IMR-90 (cell line): ENCODE data around the gene TRAFD1. TPM values are rescaled to one million over a fixed set of nuclear protein-coding genes. Genes with fewer than 3 reads are reported as not detected.
A peak's percentile ranks its signal among the peaks of the same experiment; 100 is the strongest.

Experiments used
- ATAC-seq: fragments of 200-7000 bp; cut with Tn5 transposase; 2 replicates; pipeline ENCODE4 v1.9.1; 2020; ENCODE audit warnings: low read depth, mild to moderate bottlenecking, moderate library complexity
- BruUV-seq: library from RNA; stranded (reverse); fragments of 400-500 nt; replicated peaks from 2 replicates; lab custom pipeline; 2021; lab: Mats Ljungman, UMichigan
- CTCF ChIA-PET: fragments of 300-600 bp; formaldehyde crosslinking; extraction: SDS; loops from one replicate; lab custom pipeline; 2021; ENCODE audit warnings: antibody characterized with exemption; lab: Yijun Ruan, JAX
- POLR2A ChIA-PET: fragments of 300-600 bp; sonication (Branson Sonifier 250); formaldehyde crosslinking; loops from one replicate; lab custom pipeline; 2022; ENCODE audit warnings: antibody characterized with exemption; ENCODE audit not compliant: unreplicated experiment; lab: Charles Lee
- DNase-seq: peaks from one replicate; pipeline ENCODE4 v3.0.0; 2013
- H2AFZ ChIP-seq: replicated peaks from 2 replicates; pipeline ENCODE3; 2013; ENCODE audit warnings: low read length, mild to moderate bottlenecking; ENCODE audit not compliant: poor library complexity
- H2AK5ac ChIP-seq: 2 replicates; pipeline ENCODE4 v1.6.1; 2013; ENCODE audit warnings: low read depth, low read length, inconsistent platforms
- H2AK9ac ChIP-seq: replicated peaks from 2 replicates; pipeline ENCODE3; 2013; ENCODE audit warnings: mild to moderate bottlenecking, low read depth, low read length, moderate library complexity; ENCODE audit not compliant: poor library complexity
- H2BK120ac ChIP-seq: 2 replicates; pipeline ENCODE4 v1.6.1; 2013; ENCODE audit warnings: low read depth, low read length, inconsistent platforms
- H2BK15ac ChIP-seq: 3 replicates; pipeline ENCODE4 v1.6.1; 2013; ENCODE audit warnings: low read depth, low read length, inconsistent platforms
- H2BK20ac ChIP-seq: 2 replicates; pipeline ENCODE4 v1.6.1; 2013; ENCODE audit warnings: low read depth, mild to moderate bottlenecking, inconsistent platforms, low read length, moderate library complexity
- H2BK5ac ChIP-seq: 2 replicates; pipeline ENCODE4 v1.6.1; 2013; ENCODE audit warnings: mild to moderate bottlenecking, low read depth, low read length, inconsistent platforms; ENCODE audit not compliant: poor library complexity, severe bottlenecking
- H3K14ac ChIP-seq: replicated peaks from 2 replicates; pipeline ENCODE4 v1.6.1; 2013; ENCODE audit warnings: low read depth, low read length, inconsistent platforms
- H3K18ac ChIP-seq: 2 replicates; pipeline ENCODE4 v1.6.1; 2013; ENCODE audit warnings: low read depth, low read length, control low read depth
- H3K23ac ChIP-seq: 2 replicates; pipeline ENCODE4 v1.6.1; 2013; ENCODE audit warnings: low read depth, low read length, inconsistent platforms
- H3K27ac ChIP-seq: 2 replicates; pipeline ENCODE4 v1.5.1; 2013; ENCODE audit warnings: mild to moderate bottlenecking, control low read depth, low read length; ENCODE audit not compliant: insufficient read depth
- H3K27me3 ChIP-seq: 2 replicates; pipeline ENCODE4 v1.6.1; 2013; ENCODE audit warnings: low read length; ENCODE audit not compliant: control insufficient read depth, insufficient read depth
- H3K36me3 ChIP-seq: 2 replicates; pipeline ENCODE4 v1.6.1; 2013; ENCODE audit warnings: low read length, mixed read lengths; ENCODE audit not compliant: control insufficient read depth, insufficient read depth
- H3K4ac ChIP-seq: 2 replicates; pipeline ENCODE4 v1.6.1; 2013; ENCODE audit warnings: low read depth, low read length, inconsistent platforms
- H3K4me1 ChIP-seq: 2 replicates; pipeline ENCODE4 v1.6.1; 2013; ENCODE audit warnings: low read length, mixed read lengths; ENCODE audit not compliant: control insufficient read depth, insufficient read depth
- H3K4me2 ChIP-seq: 2 replicates; pipeline ENCODE4 v1.6.1; 2013; ENCODE audit warnings: low read depth, mild to moderate bottlenecking, control low read depth, low read length, moderate library complexity
- H3K4me3 ChIP-seq: 2 replicates; pipeline ENCODE4 v1.5.1; 2013; ENCODE audit warnings: low read depth, mild to moderate bottlenecking, control low read depth, low read length, moderate library complexity; ENCODE audit not compliant: insufficient read depth
- H3K56ac ChIP-seq: 2 replicates; pipeline ENCODE4 v1.6.1; 2013; ENCODE audit warnings: low read length, inconsistent platforms; ENCODE audit not compliant: insufficient read depth; ENCODE audit errors: extremely low read depth
- H3K79me1 ChIP-seq, 2 experiments: 2 replicates each; pipeline ENCODE4 v1.6.1; 2013; ENCODE audit warnings: low read length in 2 of 2, inconsistent platforms in 1 of 2, low read depth in 1 of 2
- H3K9ac ChIP-seq: 2 replicates; pipeline ENCODE4 v1.6.1; 2013; ENCODE audit warnings: low read depth, low read length, control low read depth
- H3K9me1 ChIP-seq: 2 replicates; pipeline ENCODE4 v1.6.1; 2013; ENCODE audit warnings: low read length, inconsistent platforms; ENCODE audit not compliant: insufficient read depth
- H3K9me3 ChIP-seq: 2 replicates; pipeline ENCODE4 v1.6.1; 2013; ENCODE audit warnings: low read length; ENCODE audit not compliant: control insufficient read depth, insufficient read depth
- H4K20me1 ChIP-seq: 2 replicates; pipeline ENCODE4 v1.6.1; 2013; ENCODE audit warnings: low read length, inconsistent platforms; ENCODE audit not compliant: insufficient read depth
- H4K5ac ChIP-seq: 2 replicates; pipeline ENCODE4 v1.6.1; 2013; ENCODE audit warnings: mild to moderate bottlenecking, low read depth, low read length, control low read depth
- H4K8ac ChIP-seq, 2 experiments: 2 replicates each; pipeline ENCODE4 v1.6.1; 2013; ENCODE audit warnings: low read depth in 2 of 2, low read length in 2 of 2, control low read depth in 1 of 2, inconsistent platforms in 1 of 2
- H4K91ac ChIP-seq: 2 replicates; pipeline ENCODE4 v1.6.1; 2013; ENCODE audit warnings: low read depth, low read length, inconsistent platforms; ENCODE audit not compliant: insufficient read depth
- BHLHE40 ChIP-seq: fragments of 150-350 bp; IDR thresholded peaks from 2 replicates; pipeline ENCODE4 v1.6.1; 2016; ENCODE audit warnings: mild to moderate bottlenecking, low read depth, low read length
- CEBPB ChIP-seq: IDR thresholded peaks from 2 replicates; pipeline ENCODE4 v1.6.1; 2012; ENCODE audit warnings: low read depth, low read length, improper control_type of control experiment
- CHD1 ChIP-seq: IDR thresholded peaks from 2 replicates; pipeline ENCODE4 v1.6.1; 2012; ENCODE audit warnings: low read depth, low read length, improper control_type of control experiment
- ELK1 ChIP-seq: fragments of 150-350 bp; IDR thresholded peaks from 2 replicates; pipeline ENCODE4 v1.6.1; 2016; ENCODE audit warnings: low read depth, mild to moderate bottlenecking, low read length, moderate library complexity, borderline replicate concordance
- FOS ChIP-seq: fragments of 150-350 bp; IDR thresholded peaks from 2 replicates; pipeline ENCODE4 v1.6.1; 2016; ENCODE audit warnings: low read depth, low read length
- MAFK ChIP-seq: IDR thresholded peaks from 2 replicates; pipeline ENCODE4 v1.6.1; 2012; ENCODE audit warnings: low read depth, low read length, improper control_type of control experiment
- MAZ ChIP-seq: IDR thresholded peaks from 2 replicates; pipeline ENCODE4 v1.6.1; 2012; ENCODE audit warnings: low read depth, mild to moderate bottlenecking, low read length, improper control_type of control experiment, moderate library complexity, borderline replicate concordance
- MXI1 ChIP-seq: IDR thresholded peaks from 2 replicates; pipeline ENCODE4 v1.6.1; 2012; ENCODE audit warnings: low read depth, mild to moderate bottlenecking, low read length, moderate library complexity, borderline replicate concordance
- NFE2L2 ChIP-seq: fragments of 150-350 bp; IDR thresholded peaks from 2 replicates; pipeline ENCODE4 v1.6.1; 2016; ENCODE audit warnings: low read depth, mild to moderate bottlenecking, low read length
- POLR2A ChIP-seq: IDR thresholded peaks from 2 replicates; pipeline ENCODE4 v1.6.1; 2012; ENCODE audit warnings: mild to moderate bottlenecking, low read depth, low read length
- RAD21 ChIP-seq: IDR thresholded peaks from 2 replicates; pipeline ENCODE4 v1.6.1; 2012; ENCODE audit warnings: low read length, improper control_type of control experiment
- RCOR1 ChIP-seq: IDR thresholded peaks from 2 replicates; pipeline ENCODE4 v1.6.1; 2012; ENCODE audit warnings: mild to moderate bottlenecking, low read length, improper control_type of control experiment; ENCODE audit not compliant: insufficient replicate concordance
- RFX5 ChIP-seq: IDR thresholded peaks from 2 replicates; pipeline ENCODE4 v1.8.0; 2012; ENCODE audit warnings: low read depth, mild to moderate bottlenecking, low read length, moderate library complexity
- SMC3 ChIP-seq: fragments of 150-350 bp; IDR thresholded peaks from 2 replicates; pipeline ENCODE4 v1.6.1; 2016; ENCODE audit warnings: low read depth, mild to moderate bottlenecking, antibody characterized with exemption, low read length, moderate library complexity
- USF2 ChIP-seq: fragments of 150-350 bp; IDR thresholded peaks from 2 replicates; pipeline ENCODE4 v1.6.1; 2017; ENCODE audit warnings: mild to moderate bottlenecking, antibody characterized with exemption, low read length, low read depth
- WGBS, 2 experiments: methylation state at CpG; one replicate each; pipeline versions ENCODE4 v1.1.5 to v1.1.7; 2013; ENCODE audit warnings: missing lambda C conversion rate in 2 of 2; ENCODE audit not compliant: insufficient read length in 1 of 2; ENCODE audit errors: extremely low coverage in 2 of 2; 5-methylcytosine and 5-hydroxymethylcytosine counted together
- dilution Hi-C: fragments of 300-500 bp; cut with HindIII; formaldehyde crosslinking; loops from one replicate; pipeline ENCODE4 v1.14.3; 2018; ENCODE audit warnings: low sequenced_read_pairs; ENCODE audit not compliant: unreplicated experiment
- in situ Hi-C: fragments of 300-500 bp; cut with MboI; formaldehyde crosslinking; loops from 3 replicates; pipeline ENCODE4 v1.14.3; 2019; ENCODE audit warnings: low sequenced_read_pairs, inconsistent platforms, mixed read lengths
- intact Hi-C: fragments of 100-400 bp; cut with micrococcal nuclease; formaldehyde crosslinking; loops from 2 replicates; pipeline ENCODE4 v1.10.0; 2022
- polyA plus RNA-seq, 3 experiments: library from polyadenylated mRNA; depleted of rRNA; stranded (reverse); fragments of >200 nt; gene quantifications; 2 replicates each; pipeline ENCODE4 v1.2.3, GENCODE V29; 2012; ENCODE audit warnings: low replicate concordance in 1 of 3
- total RNA-seq: library from RNA; depleted of rRNA; stranded (reverse); fragments of >200 nt; gene quantifications from 2 replicates; pipeline ENCODE4 v1.2.3, GENCODE V29; 2012

The TRAFD1 gene
- total and polyA plus RNA-seq, 2 of the 4 experiments (the other 2 are of a cell fraction): 41.3 to 70.4 TPM

GRCh38 chr12:112167718-112168525 is 42.6 kb downstream of the TRAFD1 start:
- H3K14ac ChIP-seq: no peak overlapping the region
- H4K5ac ChIP-seq: no peak overlapping the region
- no peak overlapping the region for H3K9ac ChIP-seq
- no peak overlapping the region for H2BK15ac ChIP-seq
- H3K18ac ChIP-seq: no peak overlapping the region
- no peak overlapping the region for H3K56ac ChIP-seq
- H3K4me3 ChIP-seq: no peak overlapping the region
- ATAC-seq (no peak), DNase-seq (no peak)
- H3K27ac ChIP-seq: no peak overlapping the region
- CTCF ChIA-PET: interaction anchor here (0.7 kb wide), 1 partner anchor 219 kb away, joined by 3 read pairs; no protein-coding TSS in a partner anchor
- peaks cover 34% of the 10 kb centered on the region for H3K36me3 ChIP-seq
- 92% methylated on average over 4 of the region's 32 CpGs; no CpG with 5 or more reads in 1 of the 2 experiments for WGBS, 2 experiments
- in situ Hi-C loops: no loop called here
- dilution Hi-C loops: no loop called here
- H3K4ac ChIP-seq: no peak overlapping the region
- 0 out of 2 replicates have a peak, but pooled peaks cover 4% of the 10 kb centered on the region for H3K9me1 ChIP-seq
- H3K4me1 ChIP-seq: no peaks in the 10 kb centered on the region
- H2AK9ac ChIP-seq: peak overlapping the region; percentile 24
- H2AFZ ChIP-seq: no peak overlapping the region
- H3K4me2 ChIP-seq: no peak overlapping the region
- H2AK5ac ChIP-seq: no peak overlapping the region
- H3K27me3 ChIP-seq: no peaks in the 10 kb centered on the region
- no peak overlapping the region for H2BK20ac ChIP-seq
- intact Hi-C loops: no loop called here
- no TSS peak for BruUV-seq
- H4K91ac ChIP-seq: no peak overlapping the region
- H3K79me1 ChIP-seq: no peaks in the 10 kb centered on the region
- no peak overlapping the region for H2BK5ac ChIP-seq
- no peak overlapping the region for H4K8ac ChIP-seq
- H3K23ac ChIP-seq: no peak overlapping the region
- H3K9me3 ChIP-seq: no peaks in the 10 kb centered on the region
- POLR2A ChIA-PET: no interaction called here
- no peak overlapping the region for H2BK120ac ChIP-seq
- H4K20me1 ChIP-seq: no peaks in the 10 kb centered on the region
- TF ChIP-seq BHLHE40: no peak
- TF ChIP-seq CEBPB: no peak
- no peak for TF ChIP-seq RAD21
- no peak for TF ChIP-seq FOS
- no peak for TF ChIP-seq MAZ
- no peak for TF ChIP-seq POLR2A
- TF ChIP-seq ELK1: no peak
- TF ChIP-seq MXI1: no peak
- no peak for TF ChIP-seq RFX5
- TF ChIP-seq USF2: no peak
- no peak for TF ChIP-seq NFE2L2
- TF ChIP-seq RCOR1: no peak
- TF ChIP-seq CHD1: no peak
- TF ChIP-seq MAFK: no peak
- no peak for TF ChIP-seq SMC3
